Body of pancreas (tissue), 4 donors: Measurements from ENCODE around the gene PRKRIP1.
"Not testable (repeated sequence)": the region's sequence is repeated elsewhere in the genome, so short reads cannot be mapped to it uniquely, and the experiment has no call there.

Experiments
- POLR2A ChIP-seq, 3 donors: fragments of 450-650 bp; IDR thresholded peaks; one replicate each; pipeline ENCODE4 v1.6.1; 2016; ENCODE audit warnings: antibody characterized with exemption in 3 of 3, mild to moderate bottlenecking in 2 of 3
- TF ChIP-seq, protein P1 (sequence below), 7 experiments: fragments of 450-650 bp in 4 of 7; fragments of 200-600 bp in 3 of 7; sonication (generic) in 3 of 7; IDR thresholded peaks; one replicate each; pipeline ENCODE4 v1.5.1; 2016 to 2019; ENCODE audit warnings: antibody characterized with exemption in 7 of 7

DNA sequence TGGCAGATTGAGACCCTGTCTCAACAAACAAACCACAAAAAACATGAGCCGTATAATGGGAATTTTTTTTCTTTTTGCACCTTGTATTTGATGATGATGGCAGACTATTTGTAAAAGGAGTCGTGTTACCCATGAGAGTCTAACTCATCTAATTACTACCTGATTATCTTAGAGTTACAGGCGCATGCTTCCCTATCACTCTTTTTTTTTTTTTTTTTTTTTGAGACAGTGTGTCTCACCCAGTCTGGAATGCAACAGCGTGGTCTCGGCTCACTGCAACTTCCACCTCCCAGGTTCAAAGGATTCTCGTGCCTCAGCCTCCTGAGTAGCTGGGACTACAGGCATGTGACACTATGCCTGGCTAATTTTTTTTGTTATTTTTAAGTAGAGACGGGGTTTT, 30.8 kb upstream of the PRKRIP1 start:
- TF ChIP-seq, protein P1, sequence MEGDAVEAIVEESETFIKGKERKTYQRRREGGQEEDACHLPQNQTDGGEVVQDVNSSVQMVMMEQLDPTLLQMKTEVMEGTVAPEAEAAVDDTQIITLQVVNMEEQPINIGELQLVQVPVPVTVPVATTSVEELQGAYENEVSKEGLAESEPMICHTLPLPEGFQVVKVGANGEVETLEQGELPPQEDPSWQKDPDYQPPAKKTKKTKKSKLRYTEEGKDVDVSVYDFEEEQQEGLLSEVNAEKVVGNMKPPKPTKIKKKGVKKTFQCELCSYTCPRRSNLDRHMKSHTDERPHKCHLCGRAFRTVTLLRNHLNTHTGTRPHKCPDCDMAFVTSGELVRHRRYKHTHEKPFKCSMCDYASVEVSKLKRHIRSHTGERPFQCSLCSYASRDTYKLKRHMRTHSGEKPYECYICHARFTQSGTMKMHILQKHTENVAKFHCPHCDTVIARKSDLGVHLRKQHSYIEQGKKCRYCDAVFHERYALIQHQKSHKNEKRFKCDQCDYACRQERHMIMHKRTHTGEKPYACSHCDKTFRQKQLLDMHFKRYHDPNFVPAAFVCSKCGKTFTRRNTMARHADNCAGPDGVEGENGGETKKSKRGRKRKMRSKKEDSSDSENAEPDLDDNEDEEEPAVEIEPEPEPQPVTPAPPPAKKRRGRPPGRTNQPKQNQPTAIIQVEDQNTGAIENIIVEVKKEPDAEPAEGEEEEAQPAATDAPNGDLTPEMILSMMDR (IDR thresholded peaks at IDR 0.05): not testable (repeated sequence)
- TF ChIP-seq POLR2A (IDR thresholded peaks at IDR 0.05): not testable (repeated sequence)
